ENCODE results near the gene VIPR2.
"Not testable (repeated sequence)": the region's sequence is repeated elsewhere in the genome, so short reads cannot be mapped to it uniquely, and the experiment has no call there.

The VIPR2 gene

DNA sequence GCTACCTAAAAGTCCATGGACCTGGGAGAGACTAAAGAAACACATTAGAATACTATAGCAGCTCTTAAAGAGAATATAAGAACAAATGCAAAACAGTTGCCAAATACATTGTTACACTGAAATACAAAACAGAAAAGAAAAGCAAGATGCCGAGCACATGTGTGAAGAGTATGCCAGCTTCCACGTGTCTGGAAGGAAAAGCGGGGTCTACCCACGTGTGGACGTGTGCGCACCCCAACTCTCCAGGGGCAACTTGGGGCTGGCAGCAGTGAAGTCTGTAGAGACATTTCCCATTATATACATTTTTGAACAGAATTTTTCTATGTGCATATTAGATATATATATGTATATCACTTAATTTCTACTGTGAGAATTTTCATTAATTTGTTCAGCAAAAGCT lies 6.2 kb downstream of the VIPR2 start:
- no peak for DNase-seq

DNA sequence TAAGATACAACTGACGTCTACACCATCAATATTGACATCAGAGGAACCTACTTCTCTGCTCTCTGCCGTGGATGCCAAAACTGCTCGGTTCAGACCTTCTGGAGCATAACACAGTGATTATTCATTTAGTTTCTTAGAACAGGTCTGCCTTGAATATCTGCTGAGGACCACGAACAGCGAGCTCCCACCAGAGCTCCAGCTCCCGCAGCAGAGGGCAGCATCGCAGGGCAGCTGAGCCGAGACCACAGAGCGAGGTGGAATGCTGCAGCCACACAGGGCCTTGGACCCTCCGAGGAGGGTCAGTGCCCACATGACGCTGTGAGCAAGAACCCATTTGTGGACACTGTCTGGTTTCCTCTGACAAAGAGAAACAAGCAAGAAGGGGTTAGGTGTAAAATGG lies 6.8 kb downstream of the VIPR2 start:
- DNase-seq = no peak

DNA sequence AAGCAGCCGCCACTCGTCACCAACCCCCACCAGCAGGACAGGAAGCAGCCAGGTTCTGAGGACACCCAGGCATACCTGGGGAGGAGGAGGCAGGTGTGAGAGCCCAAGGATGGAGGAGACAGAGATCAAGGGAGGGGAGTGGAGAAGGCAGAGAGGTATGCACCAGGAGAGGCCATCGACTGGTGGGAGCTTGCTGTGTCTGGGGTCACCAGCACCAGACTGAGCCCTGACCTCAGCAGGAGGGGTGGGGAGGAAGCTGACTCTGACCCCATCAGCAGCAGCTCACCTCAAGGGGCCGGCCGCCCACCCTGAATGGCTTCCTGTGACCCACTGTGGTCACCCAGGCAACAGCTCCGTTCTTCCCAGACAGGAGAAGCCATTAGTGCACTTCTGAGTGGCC lies 7.8 kb downstream of the VIPR2 start:
- no peak for DNase-seq

DNA sequence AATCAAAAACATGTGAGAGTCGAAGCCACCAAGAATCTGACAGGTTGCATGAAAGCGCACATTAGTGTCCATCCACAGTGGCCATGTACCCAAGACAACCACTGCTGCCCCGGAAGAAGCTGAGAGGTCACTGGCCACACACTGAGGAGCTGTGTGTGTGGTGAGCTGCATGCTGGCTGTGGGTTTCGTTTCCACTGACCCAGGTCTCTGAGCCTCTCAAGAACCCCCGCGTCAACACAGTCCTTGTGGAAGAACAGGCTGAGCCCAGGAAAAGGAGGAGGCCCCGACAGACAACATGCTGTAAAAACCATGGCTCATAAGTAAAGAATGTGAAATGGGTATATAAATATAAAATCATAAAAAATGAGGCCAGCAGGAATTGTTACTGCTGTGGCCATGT lies 8.2 kb downstream of the VIPR2 start:
- DNase-seq = no peak

DNA sequence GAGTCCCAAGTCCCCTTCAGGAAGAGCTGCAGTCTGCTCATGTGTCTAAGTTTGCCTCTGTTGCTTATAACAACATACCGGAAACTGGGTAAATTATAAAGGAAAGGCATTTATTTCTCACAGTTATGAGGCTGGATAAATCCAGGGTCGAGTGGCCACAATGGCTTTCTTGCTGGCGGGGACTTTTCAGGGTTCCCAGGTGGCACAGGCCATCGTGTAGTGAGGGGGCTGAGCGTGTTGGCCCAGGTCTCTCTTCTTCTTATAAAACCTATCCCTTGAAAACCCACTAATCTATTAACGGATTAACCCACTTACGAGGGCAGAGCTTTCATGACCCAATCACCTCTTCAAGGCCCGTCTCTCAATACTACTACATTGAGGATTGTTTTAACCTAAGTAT lies 8.7 kb downstream of the VIPR2 start:
- no peak for DNase-seq

DNA sequence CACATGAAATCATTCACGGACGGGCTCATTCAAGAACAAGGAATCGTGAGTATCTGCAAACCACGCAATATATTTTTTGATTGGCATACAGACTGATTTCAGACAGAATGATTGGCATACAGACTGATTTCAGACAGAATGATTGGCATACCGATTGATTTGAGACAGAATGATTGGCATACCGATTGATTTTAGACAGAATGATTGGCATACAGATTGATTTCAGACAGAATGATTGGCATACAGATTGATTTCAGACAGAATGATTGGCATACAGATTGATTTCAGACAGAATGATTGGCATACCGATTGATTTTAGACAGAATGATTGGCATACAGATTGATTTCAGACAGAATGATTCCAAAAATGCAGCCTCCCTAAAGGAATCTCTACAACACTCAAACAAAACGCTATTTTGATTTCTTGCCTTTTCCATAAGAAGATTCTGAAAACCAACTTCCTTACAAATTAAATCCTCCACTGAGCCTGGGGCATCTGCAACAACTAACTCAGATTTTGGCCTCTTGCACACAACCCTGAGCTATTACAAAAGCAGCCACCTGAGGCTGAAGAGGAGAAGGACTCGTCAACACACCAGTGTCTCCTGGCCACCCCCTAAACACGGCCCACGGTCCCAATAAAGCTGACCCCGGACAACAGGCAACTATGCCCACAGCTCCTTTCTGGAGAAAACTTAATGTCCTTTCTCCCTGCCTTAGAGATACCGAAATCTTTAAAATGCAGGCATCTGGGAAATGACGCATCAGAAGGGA lies 11.8 kb downstream of the VIPR2 start:
- DNase-seq = not testable (repeated sequence)

DNA sequence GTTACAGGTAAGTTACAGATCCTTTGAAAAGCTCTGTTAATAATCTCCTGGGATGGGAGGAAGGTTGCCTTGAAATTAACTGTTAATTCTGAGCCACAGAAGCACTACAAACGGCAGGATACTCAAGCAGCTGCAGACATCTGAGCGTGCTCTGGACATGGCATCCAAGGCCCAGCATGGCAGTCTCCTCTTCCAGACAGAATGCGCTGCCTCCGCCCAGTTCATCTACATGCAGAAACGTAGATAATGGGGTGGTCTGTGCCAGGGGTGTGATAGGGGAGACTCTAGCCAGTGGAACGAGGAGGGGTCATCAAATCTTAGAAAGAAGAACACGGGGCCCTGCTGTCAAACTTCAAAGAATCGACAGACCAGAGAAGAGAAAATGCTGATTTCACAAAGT lies 13.8 kb downstream of the VIPR2 start:
- no peak for DNase-seq

DNA sequence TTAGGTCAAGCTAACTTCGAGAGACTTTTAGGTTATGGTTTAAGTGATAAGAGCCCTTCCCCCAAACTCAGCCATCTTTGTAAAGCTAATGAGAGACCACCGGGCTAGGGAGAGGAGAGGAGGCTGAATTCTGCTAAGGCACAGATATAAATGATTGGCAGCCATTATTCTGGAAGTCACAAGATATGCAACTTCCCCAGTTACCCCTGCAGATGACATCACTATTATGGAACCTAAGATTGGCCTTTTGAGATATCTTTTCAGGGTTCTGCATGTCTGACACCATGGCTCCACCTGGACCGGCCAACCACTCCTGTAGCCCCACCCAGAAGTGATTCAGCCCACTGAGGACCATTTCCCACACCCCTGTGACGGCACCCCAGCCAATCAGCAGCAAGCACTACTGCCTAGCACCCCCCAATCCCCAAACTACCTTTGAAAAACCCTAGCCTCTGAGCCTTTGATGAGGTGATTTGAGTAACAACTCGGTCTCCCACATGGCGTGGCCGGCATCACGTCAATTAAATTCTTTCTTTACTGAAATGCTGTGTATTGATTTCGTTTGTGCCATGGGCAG lies 14.4 kb downstream of the VIPR2 start:
- no peak for DNase-seq

DNA sequence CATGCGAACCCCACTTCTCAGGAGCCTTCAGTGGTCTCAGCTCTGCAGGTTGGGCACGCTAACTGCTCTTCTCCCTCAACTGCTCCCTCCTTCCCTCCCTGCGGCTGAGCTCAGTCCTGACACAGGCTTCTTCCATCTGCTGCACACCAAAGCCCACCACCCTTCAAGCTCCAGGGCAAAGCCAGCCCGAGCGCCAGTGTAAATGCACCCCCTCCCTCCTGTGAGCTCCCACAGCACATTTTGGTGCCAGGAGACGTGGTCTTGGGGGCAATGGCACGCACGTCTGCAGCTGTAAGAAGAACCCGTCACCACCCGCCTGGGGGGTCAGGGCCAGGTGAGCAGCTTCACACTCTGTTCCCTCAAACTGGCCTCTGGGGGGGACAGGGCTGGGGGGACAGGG lies 15.9 kb downstream of the VIPR2 start:
- DNase-seq = no peak

DNA sequence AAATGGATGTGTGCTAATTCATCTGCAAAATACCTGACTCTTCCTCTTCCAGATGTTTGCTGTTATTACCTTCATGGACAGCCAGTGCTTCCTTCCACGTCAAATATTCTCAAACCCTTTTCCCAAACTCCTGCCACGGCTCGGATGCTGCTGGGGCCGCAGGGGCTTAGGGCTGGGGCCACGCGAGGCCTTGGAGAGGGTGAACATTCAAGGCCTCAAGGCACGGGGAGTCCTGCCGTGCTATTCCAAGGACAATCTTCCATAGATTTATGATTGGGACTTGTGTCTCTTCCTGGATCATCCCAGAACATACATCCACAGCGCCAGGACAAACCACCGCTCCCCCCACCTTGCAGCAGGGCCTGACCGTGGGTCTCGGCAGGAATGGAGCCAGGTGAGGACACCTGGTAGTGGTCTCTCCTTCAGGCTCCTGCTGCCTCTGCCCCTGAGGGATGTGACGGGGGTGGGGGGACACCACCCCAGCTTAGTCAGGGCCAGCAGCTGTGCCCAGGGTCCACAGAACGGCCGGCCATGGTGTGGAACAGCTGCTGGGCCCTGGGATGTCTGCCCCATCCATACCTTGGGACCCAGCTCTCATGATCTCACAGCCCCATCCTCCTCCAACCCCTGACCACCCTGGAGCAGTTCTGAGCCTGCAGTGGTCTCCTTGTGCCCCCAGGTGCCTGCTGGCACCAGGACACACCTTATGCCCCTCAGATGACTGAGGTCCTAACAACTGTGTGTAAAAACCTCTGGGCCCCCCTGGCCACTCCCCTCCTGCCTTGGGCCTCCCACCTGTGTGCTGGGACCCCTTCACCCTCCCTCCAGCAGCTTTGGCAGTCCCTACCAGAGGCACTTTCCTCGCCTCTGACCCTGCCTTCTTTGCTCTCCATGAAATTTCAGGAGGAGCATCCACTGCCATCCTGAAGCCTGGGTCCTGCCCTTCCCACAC lies 16.7 kb downstream of the VIPR2 start:
- no peak for DNase-seq

DNA sequence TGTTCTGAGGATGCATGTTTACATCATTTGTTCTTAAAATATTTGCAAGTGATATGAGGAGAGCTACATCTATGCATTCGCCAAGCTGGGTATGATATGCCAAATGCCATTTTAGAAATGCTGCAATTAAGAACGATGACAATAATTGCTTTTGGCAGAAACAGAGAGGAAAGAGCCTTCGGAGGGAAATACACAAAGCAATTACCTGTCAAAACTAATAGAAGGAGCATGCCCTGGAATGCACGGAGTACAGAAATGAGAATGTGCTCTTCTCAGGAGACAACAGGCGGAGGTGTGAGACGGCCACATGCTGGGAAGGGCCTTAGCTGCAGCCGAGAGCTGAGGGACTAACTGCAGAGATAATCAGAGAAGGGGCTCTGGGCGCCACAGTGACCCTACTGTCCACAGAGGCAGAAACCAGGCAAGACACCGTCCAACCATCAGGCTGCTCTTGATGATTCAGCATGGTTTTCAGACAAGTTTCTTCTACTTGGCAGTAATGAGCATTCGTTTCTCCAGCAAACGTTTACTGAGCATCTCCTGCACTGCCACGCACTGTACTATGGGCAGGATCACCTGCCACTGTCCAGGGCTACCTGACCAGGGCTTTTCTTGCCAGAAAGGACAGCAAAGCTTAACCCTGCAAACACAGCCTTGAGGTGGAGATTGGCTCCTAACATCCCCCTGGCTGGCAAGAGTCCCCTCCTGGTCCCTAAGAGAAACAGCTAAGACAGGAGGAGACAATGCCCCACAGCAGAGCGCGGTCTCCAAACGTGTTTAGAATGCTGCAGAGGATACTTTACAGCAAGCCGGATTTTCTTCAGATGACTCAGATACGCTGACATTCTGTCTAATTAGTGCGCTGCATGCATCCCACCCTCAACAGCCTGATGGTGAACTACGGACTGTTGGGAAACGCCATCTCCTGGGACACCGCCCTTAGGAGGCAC lies 18.1 kb downstream of the VIPR2 start:
- DNase-seq = no peak

DNA sequence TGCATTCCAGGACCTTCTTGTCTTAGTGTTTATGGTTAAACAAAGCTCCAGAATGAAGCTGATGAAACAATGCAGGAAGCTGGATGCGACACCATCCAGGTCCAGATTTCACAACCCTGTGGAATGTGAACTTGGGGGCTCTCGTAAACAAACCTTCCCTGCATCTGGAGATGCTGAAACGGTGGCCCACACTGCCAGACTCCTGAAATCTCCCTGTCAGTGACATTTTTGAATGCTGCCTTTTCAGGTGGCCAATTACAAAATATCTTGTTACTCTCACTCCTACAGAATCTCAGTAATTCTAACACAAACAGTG lies 18.8 kb downstream of the VIPR2 start:
- no peak for DNase-seq

DNA sequence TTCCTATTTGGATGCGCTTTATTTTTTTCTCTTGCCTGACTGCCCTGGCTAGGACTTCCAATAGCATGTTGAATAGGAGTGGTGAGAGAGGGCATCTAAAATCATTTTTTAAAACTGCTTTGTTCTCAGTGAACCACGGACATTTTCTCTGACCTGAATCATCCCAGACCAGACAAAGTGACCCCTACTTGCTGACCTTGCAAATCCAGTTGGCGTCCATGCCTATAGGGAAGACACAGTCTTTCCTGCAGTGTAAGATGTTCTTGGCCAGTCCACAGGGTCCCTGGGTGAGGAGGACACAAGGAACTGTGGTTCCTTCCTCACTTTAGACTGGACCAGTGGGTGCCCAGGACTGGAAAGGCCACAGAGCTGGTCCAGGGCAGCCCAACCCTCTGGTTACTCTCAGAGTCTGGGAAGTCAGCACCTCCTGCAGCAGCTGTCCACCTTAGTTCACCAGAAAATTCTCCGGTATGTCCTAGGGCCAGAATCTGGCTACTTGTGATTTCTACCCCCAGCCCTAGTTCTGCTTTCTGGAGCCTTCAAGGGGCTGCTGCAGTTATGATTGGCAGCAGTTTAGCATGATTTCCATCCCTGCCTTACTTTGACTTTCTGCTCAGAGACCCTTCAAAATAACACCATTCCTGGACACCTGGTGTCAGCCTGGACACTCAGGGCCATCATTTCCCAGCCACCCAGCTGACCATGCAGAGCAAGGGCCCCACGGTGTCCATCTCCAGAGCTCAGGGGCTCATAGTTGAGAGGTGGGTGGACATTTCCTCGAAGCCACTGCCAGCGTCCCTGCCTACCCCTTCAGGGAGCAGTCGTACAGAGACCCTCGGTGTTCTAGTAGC lies 19.3 kb downstream of the VIPR2 start:
- DNase-seq = no peak

DNA sequence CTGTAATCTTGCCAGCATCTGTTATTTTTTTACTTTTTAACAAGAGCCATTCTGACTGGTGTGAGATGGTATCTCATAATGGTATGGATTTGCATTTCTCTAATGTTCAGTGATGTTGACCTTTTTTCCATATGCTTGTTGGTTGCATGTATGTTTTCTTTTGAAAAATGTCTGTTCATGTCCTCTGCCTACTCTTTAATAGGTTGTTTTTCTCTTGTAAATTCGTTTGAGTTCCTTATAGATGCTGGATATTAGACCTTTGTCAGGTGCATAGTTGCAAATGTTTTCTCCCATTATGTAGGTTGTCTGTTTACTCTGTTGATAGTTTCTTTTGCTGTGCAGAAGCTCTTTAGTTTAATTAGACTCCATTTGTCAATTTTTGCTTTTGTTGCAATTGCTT lies 20.9 kb downstream of the VIPR2 start:
- not testable (repeated sequence) for DNase-seq

DNA sequence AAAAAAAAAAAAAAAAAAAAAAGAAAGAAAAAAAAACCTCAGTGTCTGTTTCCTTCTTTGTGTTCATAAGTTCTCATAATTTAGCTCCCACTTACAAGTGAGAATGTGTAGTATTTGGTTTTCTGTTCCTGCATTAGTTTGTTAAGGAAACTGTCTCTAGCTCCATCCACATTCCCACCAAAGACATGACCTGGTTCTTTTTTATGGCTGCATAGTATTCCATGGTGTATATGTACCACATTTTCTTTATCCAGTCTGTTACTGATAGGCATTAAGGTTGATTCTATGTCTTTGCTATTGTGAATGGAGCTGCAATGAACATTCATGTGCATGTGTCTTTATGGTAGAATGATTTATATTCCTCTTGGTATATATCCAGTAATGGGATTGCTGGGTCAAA lies 21.4 kb downstream of the VIPR2 start:
- DNase-seq = not testable (repeated sequence)

DNA sequence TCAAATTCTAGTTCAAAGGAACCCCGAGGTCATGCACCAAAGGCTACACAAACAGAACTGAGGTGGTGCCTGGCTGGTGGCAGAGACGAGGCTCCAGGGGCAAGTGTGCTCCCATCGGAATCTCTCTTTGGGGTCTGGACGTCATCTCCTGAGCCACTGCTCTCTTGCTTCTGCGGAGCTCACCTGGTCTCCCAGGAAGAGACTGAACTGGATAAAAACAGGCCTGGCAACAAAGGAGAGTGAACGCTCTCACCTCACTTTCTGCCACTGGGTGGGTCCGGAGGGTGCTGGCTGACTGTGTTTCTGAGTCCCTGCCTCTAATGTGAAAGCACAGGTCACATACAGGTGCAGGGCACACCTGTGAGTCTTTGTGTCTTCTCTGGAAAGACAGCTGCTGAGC lies 22.4 kb downstream of the VIPR2 start:
- DNase-seq = no peak

DNA sequence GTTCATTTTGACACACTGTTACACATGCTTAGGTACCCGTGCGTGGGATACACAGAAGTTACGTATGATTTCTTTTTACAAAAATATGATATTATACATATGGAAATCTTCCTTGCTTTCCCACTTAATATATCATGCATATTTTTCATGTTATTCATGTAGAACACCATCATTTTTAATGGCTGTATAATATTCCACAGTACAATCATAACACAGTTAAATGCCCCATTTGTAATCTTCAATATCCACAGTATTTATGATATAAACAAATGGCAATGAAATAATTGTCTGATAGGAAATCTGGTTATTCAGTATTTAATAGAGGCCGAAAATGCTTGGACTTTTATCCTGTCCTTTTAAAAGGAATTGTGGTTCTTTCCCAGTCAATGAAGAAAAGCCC lies 23.2 kb downstream of the VIPR2 start:
- DNase-seq = no peak

DNA sequence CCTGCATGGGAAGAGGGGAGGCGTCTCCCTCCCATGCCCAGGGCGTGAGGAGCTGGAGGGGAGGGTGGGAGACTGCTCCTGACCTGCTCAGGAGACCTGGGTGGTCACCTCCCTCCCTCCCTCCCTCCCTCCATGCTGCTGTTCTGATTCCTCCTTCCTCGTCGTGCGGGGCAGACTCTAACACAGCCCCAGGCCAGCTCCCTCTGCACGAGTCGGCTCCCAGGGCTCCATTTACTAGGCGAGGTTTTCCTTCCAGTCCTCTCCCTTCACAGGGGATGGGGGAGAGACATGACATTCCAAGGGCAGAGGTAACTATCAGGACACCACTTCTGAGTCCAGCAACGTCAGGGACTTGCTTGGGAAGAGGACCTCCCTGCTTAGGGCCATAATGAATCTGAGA lies 23.6 kb downstream of the VIPR2 start:
- no peak for DNase-seq

DNA sequence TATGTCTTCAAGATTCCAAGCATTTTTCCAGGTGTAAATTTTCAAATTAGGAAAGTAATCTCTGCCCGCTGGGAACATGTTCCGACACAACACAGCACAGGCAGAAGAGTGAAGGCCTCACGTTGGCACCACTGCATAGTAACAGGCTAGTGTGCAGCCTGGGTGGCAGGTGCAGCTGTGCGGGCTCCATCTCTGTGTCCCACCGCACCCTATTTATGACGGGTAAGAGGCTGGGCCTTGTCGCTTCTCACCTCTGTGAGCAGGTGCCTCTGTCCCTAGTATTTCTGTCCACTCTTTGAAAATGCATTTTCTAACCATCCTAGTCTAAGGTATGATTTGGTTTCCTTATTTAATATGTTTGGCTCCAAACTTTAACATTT lies 24.1 kb downstream of the VIPR2 start:
- DNase-seq = no peak

DNA sequence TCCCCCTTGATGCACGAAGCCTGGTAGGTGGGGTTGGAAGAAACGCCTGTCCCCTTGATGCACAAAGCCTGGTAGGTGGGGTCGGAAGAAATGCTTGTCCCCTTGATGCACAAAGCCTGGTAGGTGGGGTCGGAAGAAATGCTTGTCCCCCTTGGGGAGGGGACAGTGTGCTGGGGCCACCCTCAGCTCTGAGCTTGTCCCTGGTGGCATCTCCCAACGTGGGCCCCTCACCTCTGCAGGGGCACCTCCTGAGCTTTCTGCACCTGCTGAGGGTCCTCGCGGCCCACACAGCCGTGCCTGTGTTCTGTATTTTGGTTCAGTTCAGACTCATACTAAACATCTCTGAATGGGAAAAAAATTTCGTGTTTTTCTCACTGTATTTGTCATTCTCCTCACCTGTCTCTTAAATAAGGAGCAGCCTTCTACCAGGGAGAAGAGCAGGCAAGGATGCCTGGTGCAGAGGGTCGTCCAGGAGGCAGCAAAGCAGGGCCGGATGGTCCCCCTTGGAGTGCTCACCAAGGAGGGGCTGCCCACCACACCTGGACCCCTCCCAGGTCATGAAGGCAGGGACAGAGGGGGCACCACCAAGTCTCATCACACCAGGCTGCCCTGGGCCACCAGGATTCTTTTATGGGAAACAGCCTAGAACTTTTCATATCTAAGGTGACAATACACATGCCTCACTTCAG lies 24.7 kb downstream of the VIPR2 start:
- DNase-seq = no peak

DNA sequence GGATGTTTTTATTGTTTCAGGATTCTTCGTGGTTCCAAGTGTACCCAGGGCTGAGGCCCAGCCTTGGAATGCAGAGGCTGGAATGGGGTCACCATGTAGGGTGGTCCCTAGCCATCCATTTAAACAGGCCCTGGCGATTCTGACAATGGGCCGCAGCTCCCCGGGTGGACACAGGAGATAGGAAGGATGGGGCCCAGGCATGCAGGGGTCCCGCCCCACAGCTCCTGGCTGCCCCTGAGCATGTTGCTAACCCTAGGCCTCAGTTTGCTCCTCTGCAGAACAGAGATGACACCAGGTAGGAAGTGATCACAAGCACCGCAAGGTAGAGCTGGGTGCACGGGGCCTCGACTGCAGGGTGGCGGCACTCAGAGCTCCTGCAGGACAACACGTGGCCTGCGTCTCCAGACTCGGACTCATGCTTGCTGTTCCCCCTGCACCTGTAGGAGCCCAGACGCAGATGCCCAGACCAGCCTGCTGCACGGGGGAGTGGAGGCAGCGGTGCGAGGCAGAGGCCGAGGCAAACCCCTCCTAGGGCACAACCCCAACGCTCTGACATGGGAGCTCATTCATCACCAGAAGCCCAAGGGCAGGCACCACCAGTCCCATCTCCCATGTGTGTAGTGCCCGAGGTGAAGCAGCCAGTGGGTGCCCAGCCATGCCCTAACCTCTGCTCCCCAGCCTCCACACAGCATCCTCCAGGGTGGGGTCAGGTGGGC lies 25.5 kb downstream of the VIPR2 start:
- DNase-seq = no peak

Data from cortex of kidney (tissue), 1 donor.